Lung microvascular endothelial cell (primary cell): Measurements from ENCODE around the gene SNX9. TPM values are rescaled to one million over a fixed set of nuclear protein-coding genes. Genes with fewer than 3 reads are reported as not detected.
"Not testable (repeated sequence)": the region's sequence is repeated elsewhere in the genome, so short reads cannot be mapped to it uniquely, and the experiment has no call there.

Experiments used
- DNase-seq, 2 donors: peaks; one replicate each; pipeline versions ENCODE4 v3.0.0 to v3.0.0-alpha.2; 2010; ENCODE audit warnings: low read depth in 2 of 2
- total RNA-seq: library from RNA; depleted of rRNA; stranded (reverse); fragments of >200 nt; gene quantifications from 2 replicates; pipeline ENCODE4 v1.2.1, GENCODE V29; 2014

The SNX9 gene
- total RNA-seq, 1 donor from 2014 or later = 50.8 TPM

DNA sequence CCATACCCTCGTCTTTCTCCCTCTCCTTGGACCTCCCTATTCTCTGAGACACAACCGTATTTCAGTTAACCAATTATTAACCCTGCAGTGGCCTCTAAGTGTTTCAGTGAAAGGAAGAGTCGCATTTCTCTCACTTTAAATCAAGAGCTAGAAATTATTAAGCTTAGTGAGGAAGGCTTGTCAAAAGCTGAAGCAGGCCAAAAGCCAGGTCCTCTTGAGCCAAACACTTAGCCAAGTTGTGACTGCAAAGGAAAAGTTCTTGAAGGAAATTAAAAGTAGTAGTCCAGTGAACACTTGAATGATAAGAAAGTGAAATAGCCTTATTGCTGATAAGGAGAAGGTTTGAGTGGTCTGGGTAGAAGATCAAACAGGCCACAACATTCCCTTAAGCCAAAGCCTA is 58.3 kb downstream of the SNX9 start:
- no peak for DNase-seq

GRCh38 chr6:157884756-157885155 is 61.7 kb downstream of the SNX9 start:
- no peak for DNase-seq

DNA sequence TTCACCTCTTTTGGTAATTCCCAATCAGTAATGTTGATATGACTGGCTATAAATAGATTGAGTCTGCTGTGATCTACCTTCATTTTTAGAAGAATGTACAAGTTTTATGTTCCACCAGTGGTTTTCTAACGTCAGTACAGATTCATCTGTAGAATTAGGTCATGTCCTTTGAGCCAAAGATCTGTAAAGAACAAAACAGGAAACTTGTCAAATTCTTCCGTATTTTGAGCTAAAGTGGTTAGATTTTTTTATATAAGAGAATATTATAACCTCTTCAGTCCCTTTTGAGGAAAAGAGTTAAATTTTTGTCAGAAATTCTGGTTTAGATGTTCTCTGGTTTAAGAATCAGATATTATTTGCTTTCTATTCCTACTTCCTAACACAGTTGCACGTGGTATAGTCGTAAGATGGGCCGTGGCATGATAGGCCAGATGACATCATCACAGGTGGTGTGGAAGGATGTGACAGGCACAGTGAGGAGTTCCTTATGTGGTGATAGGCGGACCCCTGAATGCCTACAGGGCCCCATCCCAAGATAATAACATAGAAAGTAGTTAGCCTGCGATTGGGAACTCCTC is 62.3 kb downstream of the SNX9 start:
- DNase-seq = peak in 1 of 2 donors; percentile 63

GRCh38 chr6:157885876-157886275 is 62.8 kb downstream of the SNX9 start:
- DNase-seq = no peak

DNA sequence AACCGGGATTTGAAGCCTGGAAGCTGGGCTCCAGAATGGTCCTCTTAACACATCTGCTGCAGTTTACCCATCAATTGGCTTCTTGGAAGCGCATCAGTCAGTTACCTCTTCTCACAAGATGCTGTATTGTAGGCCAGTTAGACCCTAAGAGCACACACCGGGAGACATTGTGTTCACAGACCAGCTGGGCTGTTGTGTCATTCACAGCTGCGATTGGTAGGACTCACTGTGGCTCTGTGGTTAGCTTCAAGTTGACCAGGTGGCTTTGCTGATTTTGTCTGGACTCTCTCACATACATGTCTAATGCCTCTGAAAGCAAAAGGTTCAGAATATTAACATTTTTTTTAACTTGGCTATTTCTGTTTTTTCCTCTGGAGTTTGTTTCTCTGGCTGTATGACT is 64.8 kb downstream of the SNX9 start:
- DNase-seq = no peak

GRCh38 chr6:157891544-157892362 is 68.7 kb downstream of the SNX9 start:
- no peak for DNase-seq

- DNase-seq = no peak
Measured at GRCh38 chr6:157892363-157892877, 69.4 kb downstream of the SNX9 start.

DNA sequence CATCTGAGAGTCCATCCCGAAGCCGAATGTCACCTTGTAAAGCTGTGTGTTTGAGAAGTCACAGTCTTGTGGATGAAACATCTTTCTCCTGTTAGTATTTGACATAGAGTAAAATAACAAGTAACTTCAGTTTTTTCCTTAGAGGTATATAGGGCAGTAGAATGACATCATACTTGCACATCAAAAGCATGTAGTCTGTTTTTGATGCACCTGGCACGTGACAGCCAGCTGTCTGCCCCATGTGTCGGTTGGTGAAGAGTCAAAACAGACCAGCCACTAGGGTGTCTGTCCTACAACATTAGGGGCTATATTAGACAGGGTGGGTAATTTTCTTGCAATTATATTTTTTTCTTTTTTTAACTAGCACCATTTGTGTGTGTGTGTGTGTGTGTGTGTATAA is 70.2 kb downstream of the SNX9 start:
- DNase-seq = no peak

GRCh38 chr6:157895585-157895984 is 72.5 kb downstream of the SNX9 start:
- DNase-seq = no peak

GRCh38 chr6:157896932-157897331 is 73.9 kb downstream of the SNX9 start:
- DNase-seq = no peak

DNA sequence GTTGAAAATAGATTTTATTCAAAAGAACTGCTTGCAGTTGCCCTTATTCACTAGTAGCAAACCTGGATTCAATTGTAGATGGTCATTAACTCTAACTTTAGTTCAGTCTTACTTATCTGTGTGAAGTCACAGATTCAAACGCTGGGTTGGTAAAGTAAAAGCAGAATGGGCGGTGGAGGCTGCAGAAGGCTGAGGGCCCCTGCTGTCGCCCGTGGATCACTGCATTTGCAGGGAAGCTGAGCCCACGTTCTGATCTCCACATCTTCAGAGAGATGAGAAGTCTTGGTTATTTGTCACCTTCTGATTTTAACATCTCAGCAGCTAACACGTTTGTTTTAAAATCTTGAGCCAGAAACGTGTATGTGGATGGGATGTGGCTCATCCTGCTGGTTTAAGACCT is 75.1 kb downstream of the SNX9 start:
- DNase-seq = peak; percentile 32 to 49

GRCh38 chr6:157898640-157899039 is 75.6 kb downstream of the SNX9 start:
- no peak for DNase-seq

DNA sequence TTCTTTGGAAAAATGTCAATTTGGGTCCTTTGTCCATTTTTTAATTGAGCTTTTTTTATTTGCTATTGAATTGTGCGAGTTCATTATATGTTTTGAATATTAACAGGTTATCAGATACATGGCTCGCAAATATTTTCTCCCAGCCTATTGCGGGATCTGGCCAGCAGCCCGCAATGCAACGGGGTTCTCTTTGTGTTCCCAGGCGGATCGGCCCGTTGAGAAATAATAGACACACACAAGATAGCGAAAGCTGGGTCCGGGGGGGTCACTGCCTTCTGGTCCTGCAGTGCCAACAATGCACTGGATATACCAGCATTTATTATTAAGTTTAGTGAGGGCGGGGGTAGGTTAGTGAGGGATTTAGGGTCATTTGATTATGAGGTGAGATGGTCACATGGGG is 77.2 kb downstream of the SNX9 start:
- not testable (repeated sequence) for DNase-seq

DNA sequence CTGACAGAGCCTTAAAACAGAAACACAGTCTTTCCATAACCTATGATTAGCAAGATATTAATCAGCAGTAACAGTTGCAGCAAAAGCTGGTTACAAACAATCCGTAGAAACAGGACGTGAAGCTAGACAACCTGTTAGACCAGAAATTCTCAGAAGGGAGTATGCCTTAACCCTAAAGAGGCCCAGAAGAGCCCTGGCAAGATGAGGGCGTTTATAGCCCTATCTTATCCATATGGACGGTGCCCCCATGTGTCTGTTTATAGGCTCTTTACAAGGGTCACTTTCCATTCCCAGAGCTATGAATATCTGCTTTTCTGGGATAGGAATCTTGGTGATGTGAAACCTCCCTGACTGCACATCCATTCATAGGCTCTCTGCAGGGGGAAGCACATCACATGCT is 77.7 kb downstream of the SNX9 start:
- DNase-seq = not testable (repeated sequence)

- DNase-seq = no peak
Measured at GRCh38 chr6:157904999-157905398, 82.0 kb downstream of the SNX9 start.

DNA sequence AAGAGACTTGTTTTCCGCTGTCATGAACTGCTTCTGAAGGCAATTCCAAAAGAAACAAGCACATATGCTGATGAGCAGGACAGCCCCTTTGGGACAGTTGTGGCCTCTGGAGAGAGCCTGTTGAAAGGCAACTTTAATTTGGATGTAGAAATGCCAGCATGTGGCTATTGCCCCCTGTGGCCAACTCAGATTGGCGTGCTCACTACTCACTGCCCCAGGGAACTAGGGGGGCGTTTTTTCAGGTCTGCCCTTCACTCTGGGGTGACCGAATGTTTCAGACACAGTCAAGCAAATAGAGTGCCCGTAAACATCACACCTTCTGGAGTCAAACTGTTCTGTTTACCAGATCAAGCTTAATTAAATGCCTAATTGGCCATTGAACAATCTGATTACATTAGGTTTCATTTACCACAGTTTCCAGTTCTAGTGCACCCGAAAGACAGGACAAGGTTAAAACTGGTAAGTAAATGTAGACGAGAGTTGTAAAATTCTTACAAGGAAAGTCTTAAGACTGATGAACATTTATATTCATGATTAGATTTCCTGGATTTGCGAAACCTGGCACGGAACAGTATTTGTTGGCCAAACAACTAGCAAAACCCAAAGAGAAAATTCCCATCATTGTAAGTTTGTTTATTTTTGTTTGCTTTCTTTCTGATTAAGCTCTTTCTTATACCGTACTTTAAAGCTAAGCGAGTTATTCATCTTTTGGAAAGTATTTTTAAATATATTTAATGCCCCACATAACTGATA is 82.7 kb downstream of the SNX9 start:
- peak in 1 of 2 donors; percentile 43 for DNase-seq

- peak in 1 of 2 donors; percentile 62 for DNase-seq
Measured at GRCh38 chr6:157906537-157907061, 83.6 kb downstream of the SNX9 start.

DNA sequence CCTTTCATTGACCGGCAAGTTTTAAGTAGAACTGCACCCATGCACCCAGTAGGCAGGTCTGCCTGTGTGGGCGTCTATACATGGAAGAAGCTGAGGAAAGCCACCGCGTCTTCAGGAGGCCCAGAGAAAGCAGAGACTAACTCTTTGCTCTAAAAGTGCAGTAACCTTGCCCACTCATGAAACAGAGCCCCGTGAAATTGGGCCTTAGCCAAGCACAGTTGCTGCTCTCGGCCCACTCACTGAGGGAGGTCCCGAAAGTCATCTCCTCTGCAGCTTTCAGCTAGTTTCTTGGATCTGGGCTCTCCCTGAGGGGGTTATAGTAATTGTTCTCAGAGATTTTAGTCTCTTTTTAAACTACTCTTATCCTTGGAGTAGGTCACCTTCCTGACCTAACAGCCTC is 84.6 kb downstream of the SNX9 start:
- no peak for DNase-seq

DNA sequence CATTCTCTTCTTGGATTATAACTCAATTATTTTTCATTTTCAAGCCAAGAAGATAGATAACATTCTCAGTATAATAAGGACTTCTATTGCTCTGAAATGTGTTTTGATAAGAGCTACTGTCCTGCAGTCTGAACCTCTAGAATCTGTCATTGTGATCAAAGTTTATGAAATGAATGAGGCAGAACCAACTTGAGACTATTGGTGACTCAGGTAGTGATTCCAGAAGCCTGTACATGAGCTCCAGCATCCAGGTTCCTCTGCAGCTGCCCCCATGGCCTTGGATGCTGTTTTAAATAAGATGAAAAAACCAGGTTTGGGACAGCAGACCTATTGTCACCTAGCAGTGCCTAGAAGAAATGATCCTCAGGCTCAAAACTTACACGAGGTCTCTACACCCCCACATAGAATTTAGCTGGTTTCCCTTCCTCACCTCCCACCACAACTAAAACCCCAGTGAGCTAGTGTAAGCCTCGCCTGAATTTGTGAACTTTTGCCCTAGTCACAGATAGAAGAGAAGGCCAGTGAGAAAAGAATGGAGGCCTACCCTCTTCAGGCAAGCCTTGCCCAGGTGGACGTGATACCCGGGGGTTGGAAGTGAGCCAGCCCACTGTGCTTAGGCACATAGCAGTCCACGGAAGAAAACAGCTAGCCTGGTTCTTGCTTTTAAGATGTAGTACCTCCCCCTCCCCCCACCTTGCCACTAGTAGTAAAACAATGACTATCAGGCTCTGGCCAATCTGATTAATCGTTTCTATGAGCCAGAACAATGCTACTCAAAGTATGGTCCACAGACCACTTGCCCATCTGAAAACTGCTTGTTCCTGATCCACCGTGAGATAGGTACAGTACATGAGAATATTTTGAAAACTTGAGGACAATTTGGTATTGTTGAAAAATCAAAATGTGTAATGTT is 85.6 kb downstream of the SNX9 start:
- DNase-seq = no peak

DNA sequence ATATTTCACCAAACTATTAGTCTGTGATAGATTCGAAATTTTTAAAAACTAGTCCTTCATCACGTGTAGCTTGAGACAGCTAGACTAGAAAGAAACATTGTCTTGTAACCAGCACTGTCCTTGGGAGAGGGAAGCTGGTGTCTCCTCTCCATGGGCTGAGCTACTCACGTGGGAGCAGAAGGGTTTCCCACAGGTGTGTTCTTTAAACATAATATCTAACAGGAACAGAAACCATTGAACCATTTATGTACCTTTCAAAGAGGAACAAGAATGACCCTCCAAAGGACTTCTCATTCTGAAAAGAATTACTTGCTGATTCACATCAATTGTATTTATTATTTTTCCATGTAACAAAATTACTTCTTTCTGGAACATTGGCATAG is 86.2 kb downstream of the SNX9 start:
- no peak for DNase-seq

GRCh38 chr6:157911278-157911677 is 88.2 kb downstream of the SNX9 start:
- DNase-seq = peak in 1 of 2 donors; percentile 17
